Neural progenitor cell (in vitro differentiated cells): ENCODE results near the gene LAMP1. TPM values are rescaled to one million over a fixed set of nuclear protein-coding genes. Genes with fewer than 3 reads are reported as not detected.

Experiments
- DNase-seq: peaks from one replicate; pipeline ENCODE4 v3.0.0-alpha.2; 2016; ENCODE audit warnings: low spot score
- H2AFZ ChIP-seq: fragments of 200-600 bp; sonication (generic); replicated peaks from 2 replicates; pipeline ENCODE4 v1.6.1; 2016; ENCODE audit warnings: antibody characterized with exemption
- H3F3A ChIP-seq: fragments of 200-600 bp; sonication (generic); 2 replicates; pipeline ENCODE4 v1.6.1; 2016; ENCODE audit warnings: antibody characterized with exemption, low read depth
- H3K27ac ChIP-seq: fragments of 200-600 bp; sonication (generic); 2 replicates; pipeline ENCODE4 v1.5.1; 2016; ENCODE audit warnings: mild to moderate bottlenecking
- H3K27me3 ChIP-seq: fragments of 200-600 bp; sonication (generic); 2 replicates; pipeline ENCODE4 v1.6.1; 2016; ENCODE audit warnings: mild to moderate bottlenecking, moderate library complexity
- H3K36me3 ChIP-seq: fragments of 200-600 bp; sonication (generic); 2 replicates; pipeline ENCODE4 v1.5.1; 2016
- H3K4me1 ChIP-seq: fragments of 200-600 bp; sonication (generic); 2 replicates; pipeline ENCODE4 v1.6.1; 2016; ENCODE audit warnings: mixed run types
- H3K4me2 ChIP-seq: fragments of 200-600 bp; sonication (generic); 2 replicates; pipeline ENCODE4 v1.6.1; 2016
- H3K4me3 ChIP-seq: fragments of 200-600 bp; sonication (generic); 2 replicates; pipeline ENCODE4 v1.5.1; 2016
- H3K79me2 ChIP-seq: fragments of 200-600 bp; sonication (generic); 2 replicates; pipeline ENCODE4 v1.6.1; 2016; ENCODE audit warnings: low read depth
- H3K9ac ChIP-seq: fragments of 200-600 bp; sonication (generic); 2 replicates; pipeline ENCODE4 v1.6.1; 2016
- H3K9me3 ChIP-seq: fragments of 200-600 bp; sonication (generic); 2 replicates; pipeline ENCODE4 v1.5.1; 2016; ENCODE audit warnings: low read depth
- H4K20me1 ChIP-seq: fragments of 200-600 bp; sonication (generic); 2 replicates; pipeline ENCODE4 v1.6.1; 2016; ENCODE audit warnings: low read depth
- H3K27ac Mint-ChIP-seq: 3 replicates; pipeline ENCODE4 v1.8.0; 2021; ENCODE audit warnings: mixed read lengths
- H3K27me3 Mint-ChIP-seq: 2 replicates; pipeline ENCODE4 v1.8.0; 2022; ENCODE audit warnings: low read depth, mild to moderate bottlenecking, inconsistent platforms, moderate library complexity, mixed read lengths; ENCODE audit not compliant: insufficient read depth
- H3K36me3 Mint-ChIP-seq: 3 replicates; pipeline ENCODE4 v1.8.0; 2021; ENCODE audit warnings: mixed read lengths
- H3K4me1 Mint-ChIP-seq: 3 replicates; pipeline ENCODE4 v1.8.0; 2021; ENCODE audit warnings: mixed read lengths
- H3K4me3 Mint-ChIP-seq: 3 replicates; pipeline ENCODE4 v1.8.0; 2021; ENCODE audit warnings: mild to moderate bottlenecking, moderate library complexity, mixed read lengths
- H3K9me3 Mint-ChIP-seq: 3 replicates; pipeline ENCODE4 v1.8.0; 2020; ENCODE audit warnings: mixed read lengths
- EZH2 ChIP-seq: fragments of 200-600 bp; sonication (generic); IDR thresholded peaks from 2 replicates; pipeline ENCODE4 v1.6.1; 2017; ENCODE audit warnings: antibody characterized with exemption, mild to moderate bottlenecking, moderate library complexity
- EZH2phosphoT487 ChIP-seq: fragments of 200-600 bp; sonication (generic); IDR thresholded peaks from 2 replicates; pipeline ENCODE4 v1.6.1; 2017; ENCODE audit warnings: antibody characterized with exemption
- total RNA-seq: library from RNA; depleted of rRNA; stranded (reverse); fragments of >200 nt; gene quantifications from 2 replicates; pipeline ENCODE4 v1.2.3, GENCODE V29; 2015; ENCODE audit warnings: low replicate concordance
- TF ChIP-seq, protein P1 (sequence below): fragments of 200-600 bp; sonication (generic); IDR thresholded peaks from 2 replicates; pipeline ENCODE4 v1.5.1; 2017; ENCODE audit warnings: antibody characterized with exemption, mild to moderate bottlenecking

Gene LAMP1
- total RNA-seq, 1 donor from 2014 or later: 49.7 TPM

DNA sequence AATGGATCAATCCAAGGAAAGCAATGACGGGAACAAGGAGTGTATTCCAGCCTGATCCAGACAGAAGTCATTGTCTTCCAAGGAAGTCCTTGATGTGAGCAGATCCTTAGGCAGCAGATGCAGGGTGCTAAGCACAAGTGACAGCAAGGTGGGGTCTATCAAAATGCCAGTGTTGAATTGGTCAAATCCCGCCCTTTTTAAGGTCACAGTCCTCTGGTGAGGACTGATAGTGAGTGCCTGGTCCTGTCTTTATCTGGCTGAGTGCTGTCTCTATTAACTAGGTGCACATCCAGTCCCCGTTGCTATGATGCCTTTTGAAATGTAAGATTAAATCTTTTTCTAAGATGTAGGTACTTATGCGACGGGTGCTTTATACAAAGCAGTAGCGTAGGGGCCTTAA is 1.3 kb upstream of the LAMP1 start:
- no peaks in the 10 kb centered on the region for H3K36me3 ChIP-seq
- no peak overlapping the region for H3K27ac ChIP-seq
- no peak overlapping the region for H3K27ac Mint-ChIP-seq
- peaks cover 24% of the 10 kb centered on the region for H3K27me3 ChIP-seq
- H3K36me3 Mint-ChIP-seq: peaks cover 2% of the 10 kb centered on the region
- peaks cover 36% of the 10 kb centered on the region for H3K79me2 ChIP-seq
- peak overlapping the region; percentile 95 for H3K4me3 Mint-ChIP-seq
- no peaks in the 10 kb centered on the region for H4K20me1 ChIP-seq
- H3K4me3 ChIP-seq: no peak overlapping the region
- DNase-seq: no peak
- H3K27me3 Mint-ChIP-seq: peaks cover 24% of the 10 kb centered on the region
- peaks cover 8% of the 10 kb centered on the region for H3K9me3 Mint-ChIP-seq
- H3K4me2 ChIP-seq: no peak overlapping the region
- peaks cover 11% of the 10 kb centered on the region for H3F3A ChIP-seq
- H3K9ac ChIP-seq: no peak overlapping the region
- peaks cover 18% of the 10 kb centered on the region for H3K4me1 ChIP-seq
- TF ChIP-seq EZH2phosphoT487 (no peak), EZH2 (no peak)
- TF ChIP-seq, protein P1, sequence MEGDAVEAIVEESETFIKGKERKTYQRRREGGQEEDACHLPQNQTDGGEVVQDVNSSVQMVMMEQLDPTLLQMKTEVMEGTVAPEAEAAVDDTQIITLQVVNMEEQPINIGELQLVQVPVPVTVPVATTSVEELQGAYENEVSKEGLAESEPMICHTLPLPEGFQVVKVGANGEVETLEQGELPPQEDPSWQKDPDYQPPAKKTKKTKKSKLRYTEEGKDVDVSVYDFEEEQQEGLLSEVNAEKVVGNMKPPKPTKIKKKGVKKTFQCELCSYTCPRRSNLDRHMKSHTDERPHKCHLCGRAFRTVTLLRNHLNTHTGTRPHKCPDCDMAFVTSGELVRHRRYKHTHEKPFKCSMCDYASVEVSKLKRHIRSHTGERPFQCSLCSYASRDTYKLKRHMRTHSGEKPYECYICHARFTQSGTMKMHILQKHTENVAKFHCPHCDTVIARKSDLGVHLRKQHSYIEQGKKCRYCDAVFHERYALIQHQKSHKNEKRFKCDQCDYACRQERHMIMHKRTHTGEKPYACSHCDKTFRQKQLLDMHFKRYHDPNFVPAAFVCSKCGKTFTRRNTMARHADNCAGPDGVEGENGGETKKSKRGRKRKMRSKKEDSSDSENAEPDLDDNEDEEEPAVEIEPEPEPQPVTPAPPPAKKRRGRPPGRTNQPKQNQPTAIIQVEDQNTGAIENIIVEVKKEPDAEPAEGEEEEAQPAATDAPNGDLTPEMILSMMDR: no peak
- H2AFZ ChIP-seq: no peak overlapping the region
- H3K9me3 ChIP-seq: no peaks in the 10 kb centered on the region
- H3K4me1 Mint-ChIP-seq: peaks cover 32% of the 10 kb centered on the region

DNA sequence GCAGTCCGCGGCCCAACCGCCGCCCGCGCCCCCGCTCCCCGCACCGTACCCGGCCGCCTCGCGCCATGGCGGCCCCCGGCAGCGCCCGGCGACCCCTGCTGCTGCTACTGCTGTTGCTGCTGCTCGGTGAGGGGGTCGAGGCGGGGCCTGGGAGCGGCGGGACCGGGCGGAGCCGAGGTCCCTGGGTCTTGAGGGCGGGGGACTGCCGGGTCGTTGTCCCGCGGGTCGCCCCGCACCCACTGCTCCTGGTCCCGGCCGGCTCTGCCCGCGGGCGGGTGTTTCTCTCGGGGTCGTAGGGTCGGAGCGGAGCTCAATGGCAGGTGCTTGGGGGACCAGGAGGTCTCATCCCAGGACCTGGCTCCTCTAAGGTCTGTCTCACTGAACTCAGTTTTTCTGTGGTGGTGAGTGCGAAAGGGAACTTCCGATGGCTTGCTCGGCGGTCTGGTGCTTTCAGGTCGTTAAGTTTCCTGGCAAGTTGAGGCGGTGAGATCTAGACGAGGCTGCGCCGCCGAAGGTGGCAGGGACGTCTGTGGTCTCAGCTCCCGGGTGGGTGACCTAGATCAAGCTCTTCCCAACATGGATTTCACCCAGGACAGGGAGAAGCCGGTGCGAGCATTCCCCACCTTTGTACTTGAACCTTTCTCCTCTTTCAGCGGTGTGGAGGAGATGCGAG is 467 bp downstream of the LAMP1 start:
- Histone ChIP-seq H3K9ac (peak overlapping the region; percentile 88), H3K27ac (no peak overlapping the region), H4K20me1 (no peaks in the 10 kb centered on the region), H3K79me2 (peaks cover 52% of the 10 kb centered on the region), H3K27me3 (peaks cover 8% of the 10 kb centered on the region), H3K4me1 (peaks cover 9% of the 10 kb centered on the region), H3K9me3 (no peaks in the 10 kb centered on the region), H3K4me3 (peak overlapping the region; percentile 67), H3K36me3 (no peaks in the 10 kb centered on the region), H3F3A (peaks cover 11% of the 10 kb centered on the region), H3K4me2 (peak overlapping the region; percentile 83), H2AFZ (no peak overlapping the region)
- Mint-ChIP-seq H3K4me1 (peaks cover 21% of the 10 kb centered on the region), H3K9me3 (peaks cover 8% of the 10 kb centered on the region), H3K4me3 (peak overlapping the region; percentile 95), H3K27me3 (peaks cover 19% of the 10 kb centered on the region), H3K27ac (peak overlapping the region; percentile 92), H3K36me3 (peaks cover 2% of the 10 kb centered on the region)
- no peak for DNase-seq
- TF ChIP-seq EZH2phosphoT487 (no peak), EZH2 (no peak)
- TF ChIP-seq, protein P1: no peak

DNA sequence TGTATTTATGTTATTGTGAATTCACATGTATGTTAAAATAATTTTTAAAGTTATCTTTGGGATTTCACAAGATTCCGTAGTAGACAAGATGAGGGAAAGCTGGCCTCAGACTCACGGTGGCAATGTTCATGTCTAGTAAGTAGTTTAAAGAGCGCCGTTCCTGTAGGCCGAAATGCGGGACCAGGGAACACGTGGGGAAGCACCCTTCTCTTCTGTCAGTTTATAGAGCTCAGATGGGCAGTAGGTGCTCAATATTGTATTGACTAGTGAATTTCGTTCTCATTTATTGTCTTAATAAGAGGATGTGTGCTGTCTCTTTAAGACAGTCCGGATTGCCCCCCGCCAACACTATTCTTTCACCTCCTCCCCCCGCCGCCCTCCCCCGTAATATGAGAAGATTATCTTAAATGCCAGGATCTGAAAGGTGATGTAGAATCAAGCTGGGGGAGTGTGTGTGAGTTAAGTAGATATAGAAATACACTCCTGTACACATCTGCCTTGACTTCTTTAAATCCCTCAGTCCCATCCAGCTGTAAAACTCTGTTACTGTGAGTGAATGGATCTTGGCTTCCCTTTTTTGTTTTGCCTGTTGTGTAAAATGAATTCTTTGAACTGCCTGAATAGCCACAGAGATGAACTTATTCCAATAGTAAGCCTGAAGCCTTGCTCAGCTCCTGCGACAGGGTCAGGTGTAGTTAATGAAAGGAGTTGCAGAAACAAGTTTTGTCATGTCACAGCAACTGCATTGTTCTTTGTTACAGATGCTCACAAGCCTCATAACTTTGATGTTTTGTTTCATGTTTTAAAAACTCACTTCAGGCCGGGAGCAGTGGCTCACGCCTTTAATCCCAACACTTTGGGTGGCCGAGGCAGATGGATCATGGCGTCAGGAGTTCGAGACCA is 1.3 kb downstream of the LAMP1 start:
- Histone ChIP-seq H3K4me3 (peak overlapping the region; percentile 67), H3K79me2 (peaks cover 60% of the 10 kb centered on the region), H3K9ac (peak overlapping the region; percentile 88), H3K4me2 (peak overlapping the region; percentile 83), H3K27ac (no peak overlapping the region), H3K4me1 (peaks cover 8% of the 10 kb centered on the region), H4K20me1 (no peaks in the 10 kb centered on the region), H3K9me3 (no peaks in the 10 kb centered on the region), H3K36me3 (no peaks in the 10 kb centered on the region), H2AFZ (no peak overlapping the region), H3K27me3 (peaks cover under 1% of the 10 kb centered on the region), H3F3A (peaks cover 11% of the 10 kb centered on the region)
- no peak for TF ChIP-seq EZH2
- TF ChIP-seq, protein P1: no peak
- TF ChIP-seq EZH2phosphoT487: no peak
- H3K36me3 Mint-ChIP-seq: peaks cover 2% of the 10 kb centered on the region
- DNase-seq: no peak
- H3K27me3 Mint-ChIP-seq: peaks cover 19% of the 10 kb centered on the region
- H3K27ac Mint-ChIP-seq: peak overlapping the region; percentile 92
- peak overlapping the region; percentile 95 for H3K4me3 Mint-ChIP-seq
- peaks cover 19% of the 10 kb centered on the region for H3K4me1 Mint-ChIP-seq
- peaks cover 8% of the 10 kb centered on the region for H3K9me3 Mint-ChIP-seq
